GM19324 (cell line): ENCODE results near the gene FOXP1.
"Not testable (repeated sequence)": the region's sequence is repeated elsewhere in the genome, so short reads cannot be mapped to it uniquely, and the experiment has no call there.

Experiments
- ATAC-seq: cut with Tn5 transposase; IDR thresholded peaks from one replicate; pipeline ENCODE4 v1.9.1; 2021; ENCODE audit warnings: mild to moderate bottlenecking, moderate library complexity; ENCODE audit not compliant: unreplicated experiment, low FRiP score

FOXP1 gene

GRCh38 chr3:71042759-71043158 is 540.8 kb downstream of the FOXP1 start:
- ATAC-seq: no peak

- ATAC-seq: no peak
These were observed 542.2 kb downstream of the FOXP1 start for GRCh38 chr3:71041371-71041770.

- no peak for ATAC-seq
These were observed 544.2 kb downstream of the FOXP1 start for GRCh38 chr3:71039332-71039731.

GRCh38 chr3:71037775-71038174 is 545.8 kb downstream of the FOXP1 start:
- ATAC-seq: no peak

GRCh38 chr3:71035886-71036285 is 547.6 kb downstream of the FOXP1 start:
- no peak for ATAC-seq

GRCh38 chr3:71035314-71035713 is 548.2 kb downstream of the FOXP1 start:
- no peak for ATAC-seq

- ATAC-seq: no peak
These were observed 549.8 kb downstream of the FOXP1 start for GRCh38 chr3:71033681-71034220.

- no peak for ATAC-seq
These were observed 551.5 kb downstream of the FOXP1 start for GRCh38 chr3:71031914-71032521.

- ATAC-seq: no peak
These were observed 552.3 kb downstream of the FOXP1 start for GRCh38 chr3:71031181-71031580.

GRCh38 chr3:71030748-71031147 is 552.8 kb downstream of the FOXP1 start:
- no peak for ATAC-seq

GRCh38 chr3:71029770-71030169 is 553.8 kb downstream of the FOXP1 start:
- ATAC-seq: no peak

- no peak for ATAC-seq
These were observed 554.7 kb downstream of the FOXP1 start for GRCh38 chr3:71028802-71029201.

GRCh38 chr3:71028184-71028583 is 555.3 kb downstream of the FOXP1 start:
- no peak for ATAC-seq

- no peak for ATAC-seq
These were observed 556.6 kb downstream of the FOXP1 start for GRCh38 chr3:71026634-71027578.

GRCh38 chr3:71025516-71025915 is 558.0 kb downstream of the FOXP1 start:
- no peak for ATAC-seq

GRCh38 chr3:71025010-71025409 is 558.5 kb downstream of the FOXP1 start:
- ATAC-seq: no peak

GRCh38 chr3:71022551-71023335 is 560.8 kb downstream of the FOXP1 start:
- ATAC-seq: no peak

- no peak for ATAC-seq
These were observed 564.7 kb downstream of the FOXP1 start for GRCh38 chr3:71018799-71019198.

- no peak for ATAC-seq
These were observed 567.2 kb downstream of the FOXP1 start for GRCh38 chr3:71016178-71016845.

GRCh38 chr3:71014616-71015015 is 568.9 kb downstream of the FOXP1 start:
- not testable (repeated sequence) for ATAC-seq
